ENCODE measurements around the gene CDH24. TPM values are rescaled to one million over a fixed set of nuclear protein-coding genes. Genes with fewer than 3 reads are reported as not detected.

CDH24 gene
- total RNA-seq, 2 experiments from 2014 or later = 2.4 to 2.5 TPM

DNA sequence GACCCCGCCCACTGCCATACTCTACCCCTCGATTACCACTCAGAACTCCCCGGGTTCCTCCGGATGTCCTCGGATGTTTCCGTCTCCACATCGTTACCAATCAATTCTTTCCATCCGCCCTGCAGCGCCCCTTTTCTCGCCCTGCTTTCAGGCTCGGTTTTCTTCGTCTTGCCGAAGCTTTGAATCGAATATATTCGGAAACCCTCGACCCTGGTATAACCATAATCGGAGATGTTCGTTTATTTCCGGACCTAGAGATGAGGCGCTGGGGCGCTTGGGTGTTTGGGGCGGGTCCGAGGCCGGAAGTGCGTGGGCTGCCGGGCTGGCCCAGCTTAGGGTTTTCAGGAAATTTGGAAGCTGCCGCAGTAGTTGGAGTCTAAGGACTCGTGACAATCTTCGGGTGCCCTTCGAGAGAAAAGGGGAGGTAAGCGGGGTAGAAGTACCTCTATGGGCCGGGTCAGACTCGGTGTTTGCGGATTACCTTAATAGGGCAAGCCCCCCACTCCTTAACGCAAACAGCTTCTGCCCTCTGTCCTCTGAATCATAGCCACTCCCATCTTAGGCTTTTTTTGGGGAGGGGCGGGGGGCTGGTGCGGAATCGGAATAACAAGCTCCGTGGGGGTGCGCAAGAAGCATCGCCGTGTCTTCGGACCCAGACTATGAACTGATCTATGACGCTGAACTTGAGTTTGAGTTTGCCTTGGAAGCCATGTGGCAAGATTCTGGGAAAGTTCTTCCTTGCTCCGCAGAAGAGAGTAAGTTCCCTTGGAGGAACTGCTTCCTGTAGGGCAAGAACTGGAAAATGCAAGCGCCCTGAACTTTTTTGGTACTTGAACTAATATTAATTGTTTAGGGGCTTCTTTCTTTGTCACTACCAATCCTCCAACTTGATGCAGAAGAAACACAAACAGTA, 38.1 kb upstream of the CDH24 start, which contains the start of gene C14orf119:
Gene C14orf119, plus strand, starts transcription at position 310 of the 913 bp plus-strand sequence. CDS start 2,154 bp downstream, outside the sequence.
- Mint-ChIP-seq H3K9me3 (ENCODE audit: low read depth) (no peaks in the 10 kb centered on the region), H3K4me1 (peaks cover 36% of the 10 kb centered on the region), H3K27me3 (no peaks in the 10 kb centered on the region), H3K27ac (no peak within 1 kb of the TSS), H3K4me3 (no peak within 1 kb of the TSS), H3K36me3 (peaks cover 42% of the 10 kb centered on the region)
- CTCF ChIA-PET = interaction anchor here (0.8 to 5.2 kb wide), 23 partner anchors 11 to 267 kb away, joined by 3 to 61 read pairs (median 5); partner anchors contain the start of genes AJUBA, CDH24, CEBPE and PABPN1
- ATAC-seq = peak; percentile 94
- DNase-seq = peak; percentile 100

DNA sequence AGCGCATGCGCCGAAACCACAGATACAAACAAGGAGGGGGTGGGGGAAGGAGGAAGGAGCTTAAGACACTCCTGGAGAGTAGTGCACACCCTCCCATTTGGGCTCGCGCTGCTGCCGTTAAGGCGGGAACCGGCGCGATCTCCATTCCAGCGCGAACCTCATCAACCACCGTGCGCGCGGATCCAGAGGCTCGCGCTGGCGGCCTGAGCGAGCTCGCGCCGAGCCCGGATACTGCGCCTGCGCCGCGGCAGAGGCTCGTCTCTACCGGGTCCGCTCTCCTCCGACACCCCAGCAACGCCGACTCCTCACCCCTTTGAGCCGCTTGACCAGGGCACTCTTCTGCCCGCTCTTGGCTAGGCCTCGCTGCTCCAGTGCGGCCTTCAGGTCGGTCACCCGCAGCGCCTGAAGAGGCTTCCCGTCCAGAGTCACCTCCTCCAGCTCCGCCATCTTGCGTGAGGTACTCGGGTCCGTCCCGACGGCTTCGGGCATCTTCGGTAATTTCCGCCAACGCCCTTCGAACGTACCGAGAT, 37.4 kb upstream of the CDH24 start, which contains the start of gene ACIN1:
Gene ACIN1, minus strand, starts transcription at position 471 of the 530 bp plus-strand sequence. Its CDS starts 24 bp downstream, at position 447.
- CTCF ChIA-PET = interaction anchor here (0.8 to 5.2 kb wide), 22 partner anchors 12 to 268 kb away, joined by 3 to 61 read pairs (median 6); partner anchors contain the start of genes AJUBA, CDH24, CEBPE and PABPN1
- peak; percentile 88 for DNase-seq
- H3K36me3 Mint-ChIP-seq = peaks cover 49% of the 10 kb centered on the region
- no peaks in the 10 kb centered on the region for H3K9me3 Mint-ChIP-seq (ENCODE audit: low read depth)
- peak; percentile 54 for ATAC-seq
- no peak within 1 kb of the TSS for H3K27ac Mint-ChIP-seq
- no peaks in the 10 kb centered on the region for H3K27me3 Mint-ChIP-seq
- H3K4me3 Mint-ChIP-seq = no peak within 1 kb of the TSS
- peaks cover 37% of the 10 kb centered on the region for H3K4me1 Mint-ChIP-seq

DNA sequence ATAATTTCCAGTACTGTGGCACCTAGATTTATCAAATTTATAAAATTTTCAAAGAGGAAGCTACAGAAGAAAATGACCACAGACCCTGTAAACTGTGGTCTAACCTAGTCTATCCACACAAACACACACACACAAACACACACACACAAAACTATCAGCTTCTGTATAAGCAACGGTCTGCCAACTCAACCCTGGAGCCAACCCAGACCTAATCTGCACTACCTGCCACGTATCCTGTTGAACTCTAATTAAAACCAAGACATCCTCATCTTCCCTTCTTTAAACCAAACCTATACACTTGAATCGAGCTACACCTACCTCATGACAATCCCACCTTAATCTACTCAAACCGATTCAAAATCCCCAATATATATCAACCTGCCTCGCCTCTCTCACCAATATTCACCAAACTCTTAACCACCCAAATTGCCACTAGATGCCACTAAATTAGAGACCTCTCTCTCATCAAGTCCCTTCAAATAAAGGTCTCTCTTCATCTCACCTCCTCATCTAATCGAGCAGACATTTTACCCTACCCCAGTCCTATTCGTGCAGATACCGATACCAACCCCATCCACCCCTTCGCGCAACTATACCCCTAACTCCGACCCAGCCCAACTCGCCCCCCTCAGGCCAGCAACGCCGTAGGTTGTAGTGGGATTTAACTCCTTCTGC, 36.8 kb upstream of the CDH24 start:
- ATAC-seq (no peak), DNase-seq (no peak)
- no peaks in the 10 kb centered on the region for H3K9me3 Mint-ChIP-seq (ENCODE audit: low read depth)
- peaks cover 53% of the 10 kb centered on the region for H3K36me3 Mint-ChIP-seq
- H3K27me3 Mint-ChIP-seq = no peaks in the 10 kb centered on the region
- H3K27ac Mint-ChIP-seq = no peak overlapping the region
- no peak overlapping the region for H3K4me3 Mint-ChIP-seq
- CTCF ChIA-PET = interaction anchor here (0.8 to 5.2 kb wide), 19 partner anchors 12 to 268 kb away, joined by 3 to 61 read pairs (median 6); partner anchors contain the start of genes CDH24, CEBPE, PABPN1 and PRMT5
- peaks cover 37% of the 10 kb centered on the region for H3K4me1 Mint-ChIP-seq

DNA sequence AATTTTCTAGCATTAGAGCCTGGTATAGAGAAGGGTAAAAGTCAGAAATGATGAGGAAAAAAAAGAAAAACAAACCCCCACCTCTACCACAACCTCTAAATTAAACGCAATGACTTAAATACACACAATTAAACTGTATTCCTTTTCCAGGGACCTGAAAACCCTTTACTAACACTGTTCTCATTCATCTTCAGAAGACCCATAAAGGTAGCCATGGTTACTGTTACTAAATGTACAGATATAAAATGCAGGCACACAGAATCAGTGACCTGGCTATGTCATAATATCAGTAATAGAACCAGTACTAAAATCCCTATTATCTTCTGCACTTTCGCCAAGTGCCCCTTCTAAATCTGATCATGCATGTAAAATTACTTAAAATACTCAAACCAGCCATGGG, 36.2 kb upstream of the CDH24 start:
- Mint-ChIP-seq H3K4me1 (peaks cover 37% of the 10 kb centered on the region), H3K27ac (no peak overlapping the region), H3K4me3 (peak overlapping the region; percentile 37), H3K9me3 (ENCODE audit: low read depth) (no peaks in the 10 kb centered on the region), H3K27me3 (no peaks in the 10 kb centered on the region), H3K36me3 (peaks cover 48% of the 10 kb centered on the region)
- CTCF ChIA-PET = interaction anchor here (1.0 to 5.2 kb wide), 6 partner anchors 11 to 201 kb away, joined by 3 to 51 read pairs (median 17); no protein-coding TSS in a partner anchor
- ATAC-seq (no peak), DNase-seq (no peak)

DNA sequence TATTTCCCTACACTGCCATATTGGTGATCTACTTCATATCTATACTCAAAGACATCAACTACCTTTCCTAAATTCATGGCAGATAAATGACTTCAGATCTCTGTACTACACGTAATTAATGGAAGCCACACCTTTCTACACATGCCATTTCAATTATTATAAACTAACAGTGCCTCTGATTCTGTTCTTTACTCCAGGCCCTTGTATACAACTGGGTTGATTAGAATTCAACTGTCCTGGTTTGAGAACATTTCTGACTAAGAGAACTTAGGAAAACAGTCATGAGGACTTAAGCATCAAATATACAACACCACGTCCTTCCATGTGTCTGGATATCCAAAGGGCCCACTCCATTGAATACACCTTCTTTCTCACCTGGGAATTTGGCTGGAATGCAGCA, 35.8 kb upstream of the CDH24 start:
- CTCF ChIA-PET = interaction anchor here (1.3 to 1.8 kb wide), 7 partner anchors 16 to 111 kb away, joined by 3 to 11 read pairs (median 4); partner anchors contain the start of gene AJUBA
- Mint-ChIP-seq H3K4me1 (peaks cover 37% of the 10 kb centered on the region), H3K9me3 (ENCODE audit: low read depth) (no peaks in the 10 kb centered on the region), H3K27ac (no peak overlapping the region), H3K4me3 (peak overlapping the region; percentile 37), H3K27me3 (no peaks in the 10 kb centered on the region), H3K36me3 (peaks cover 46% of the 10 kb centered on the region)
- no peak for ATAC-seq
- no peak for DNase-seq

DNA sequence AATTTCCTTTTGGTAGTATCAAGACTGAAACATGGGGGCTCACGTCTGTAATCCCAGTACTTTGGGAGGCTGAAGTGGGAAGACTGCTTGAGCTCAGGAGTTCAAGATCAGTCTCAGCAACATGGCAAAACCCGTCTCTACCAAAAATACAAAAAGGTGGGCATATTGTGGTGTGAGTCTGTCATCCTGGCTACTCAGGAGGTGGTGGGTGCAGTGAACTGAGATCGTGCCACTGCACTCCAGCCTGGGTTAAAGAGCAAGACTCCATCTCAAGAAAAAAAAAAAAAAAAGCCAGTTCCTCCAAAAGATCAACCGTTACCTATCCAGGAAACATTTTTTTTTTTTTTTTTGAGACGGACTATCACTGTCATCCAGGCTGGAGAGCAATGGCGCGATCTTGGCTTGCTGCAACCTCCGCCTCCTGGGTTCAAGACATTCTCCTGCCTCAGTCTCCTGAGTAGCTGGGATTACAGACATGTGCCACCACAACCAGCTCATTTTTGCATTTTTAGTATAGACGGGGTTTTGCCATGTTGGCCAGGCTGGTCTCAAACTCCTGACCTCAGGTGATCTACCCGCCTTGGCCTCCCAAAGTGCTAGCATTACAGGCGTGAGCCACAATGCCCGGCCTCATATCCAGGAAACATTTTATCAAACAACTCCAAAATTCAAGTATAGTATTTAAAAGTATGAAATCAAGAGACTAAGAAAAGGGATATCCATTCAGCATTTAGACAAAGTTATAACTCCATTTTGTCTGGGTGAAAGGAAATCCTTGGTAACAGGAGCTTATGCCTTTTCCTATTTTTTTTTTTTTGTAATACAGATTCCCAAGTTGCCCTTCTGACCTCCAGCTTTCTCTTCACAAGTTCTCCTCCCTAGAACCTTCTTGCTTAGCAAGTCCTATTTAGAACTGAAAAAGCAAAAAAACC, 34.2 kb upstream of the CDH24 start:
- ATAC-seq (no peak), DNase-seq (no peak)
- Mint-ChIP-seq H3K36me3 (peaks cover 43% of the 10 kb centered on the region), H3K4me1 (peaks cover 26% of the 10 kb centered on the region), H3K27me3 (no peaks in the 10 kb centered on the region), H3K4me3 (no peak overlapping the region), H3K9me3 (ENCODE audit: low read depth) (no peaks in the 10 kb centered on the region), H3K27ac (no peak overlapping the region)
- CTCF ChIA-PET = interaction anchor here (0.7 to 3.8 kb wide), 17 partner anchors 14 to 288 kb away, joined by 3 to 22 read pairs (median 4); partner anchors contain the start of gene AJUBA

DNA sequence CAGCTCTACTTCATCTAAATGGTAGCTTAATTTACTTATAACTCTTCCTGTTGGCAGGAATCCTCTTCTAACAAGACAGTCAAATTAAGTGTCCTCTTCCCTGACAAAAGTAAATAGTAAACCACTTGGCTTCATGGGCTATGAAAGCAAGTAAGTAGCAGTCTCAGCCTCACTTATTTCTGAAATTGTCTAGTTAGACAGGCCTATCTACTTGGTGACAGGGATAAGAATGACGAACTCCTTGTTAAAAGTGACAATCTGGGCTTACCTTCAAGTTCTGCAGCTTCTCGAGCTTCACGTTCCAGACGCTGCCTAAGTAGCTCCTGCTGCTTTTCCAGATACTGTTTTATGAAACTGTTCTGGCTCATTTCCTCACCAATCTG, 32.9 kb upstream of the CDH24 start:
- Mint-ChIP-seq H3K27ac (no peak overlapping the region), H3K4me3 (no peak overlapping the region), H3K36me3 (peaks cover 47% of the 10 kb centered on the region), H3K9me3 (ENCODE audit: low read depth) (no peaks in the 10 kb centered on the region), H3K27me3 (no peaks in the 10 kb centered on the region), H3K4me1 (peaks cover 31% of the 10 kb centered on the region)
- CTCF ChIA-PET = interaction anchor here (1.7 to 3.8 kb wide), 3 partner anchors 13 to 30 kb away, joined by 5 to 22 read pairs (median 14); no protein-coding TSS in a partner anchor
- ATAC-seq = no peak
- no peak for DNase-seq

DNA sequence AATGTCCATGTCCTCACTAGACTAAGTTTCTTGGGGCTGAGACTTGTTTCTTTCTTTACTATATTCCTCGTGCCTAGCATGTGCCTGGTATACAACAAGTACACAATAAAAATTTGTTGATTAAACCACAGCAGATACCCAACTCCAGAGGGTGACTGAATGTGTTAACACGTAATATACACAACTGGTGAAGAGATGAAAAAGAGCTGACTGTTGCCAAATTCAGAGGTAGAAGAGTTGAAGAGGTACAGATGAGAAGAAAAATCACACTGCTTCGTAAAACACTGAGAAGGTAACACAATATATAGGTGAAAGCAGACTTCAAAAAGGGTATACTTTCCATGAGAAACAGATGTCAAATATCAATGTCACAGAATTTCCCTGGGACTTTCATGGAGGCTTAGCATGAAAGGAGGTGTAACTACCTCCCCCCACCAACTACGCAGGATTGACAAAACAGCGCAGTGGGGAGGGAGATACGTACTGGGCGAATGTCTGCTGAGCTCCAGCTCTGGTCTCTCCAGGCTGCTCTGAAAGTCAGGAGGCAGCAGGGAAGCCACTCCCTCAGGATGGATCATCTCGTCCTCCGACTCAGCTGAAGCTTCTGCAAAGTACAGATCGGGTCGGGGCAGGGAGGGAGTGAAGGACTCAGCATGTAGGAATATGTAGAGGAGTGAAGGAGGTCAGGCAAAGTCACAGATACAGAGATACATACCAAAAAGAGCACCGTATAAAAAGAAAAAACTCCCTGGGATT, 32.4 kb upstream of the CDH24 start:
- no peak overlapping the region for H3K4me3 Mint-ChIP-seq
- H3K36me3 Mint-ChIP-seq = peaks cover 49% of the 10 kb centered on the region
- H3K9me3 Mint-ChIP-seq (ENCODE audit: low read depth) = no peaks in the 10 kb centered on the region

DNA sequence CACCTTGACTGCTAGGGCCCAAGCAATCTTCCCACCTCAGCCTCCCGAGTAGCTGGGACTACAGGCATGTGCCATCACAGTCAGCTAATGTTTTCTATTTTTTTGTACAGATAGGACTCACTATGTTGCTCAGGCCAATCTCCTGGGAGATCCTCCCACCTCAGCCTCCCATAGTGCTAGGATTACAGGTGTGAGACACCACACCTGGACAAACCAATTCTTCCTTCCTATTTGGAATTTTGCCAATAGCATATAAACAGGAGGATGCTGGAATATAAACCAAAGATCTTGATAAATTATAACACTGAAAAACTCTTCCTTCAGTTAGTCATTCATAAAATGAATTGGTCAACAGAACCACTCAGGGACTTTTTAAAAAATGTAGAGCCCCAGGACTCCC, 29.2 kb upstream of the CDH24 start:
- Mint-ChIP-seq H3K4me1 (peaks cover 12% of the 10 kb centered on the region), H3K27me3 (no peaks in the 10 kb centered on the region), H3K27ac (no peak overlapping the region), H3K9me3 (ENCODE audit: low read depth) (no peaks in the 10 kb centered on the region), H3K4me3 (no peak overlapping the region), H3K36me3 (peaks cover 41% of the 10 kb centered on the region)
- DNase-seq = no peak
- ATAC-seq = no peak
- CTCF ChIA-PET = interaction anchor here (1.1 to 2.1 kb wide), 2 partner anchors 15 to 18 kb away, joined by 4 to 5 read pairs; no protein-coding TSS in a partner anchor

More for the DNA sequence above, 32.4 kb upstream of the CDH24 start:
- H3K27me3 Mint-ChIP-seq = no peaks in the 10 kb centered on the region
- H3K4me1 Mint-ChIP-seq = peaks cover 31% of the 10 kb centered on the region
- DNase-seq (no peak), ATAC-seq (no peak)
- CTCF ChIA-PET = interaction anchor here (1.7 to 3.8 kb wide), 3 partner anchors 13 to 31 kb away, joined by 5 to 22 read pairs (median 14); no protein-coding TSS in a partner anchor
- no peak overlapping the region for H3K27ac Mint-ChIP-seq

DNA sequence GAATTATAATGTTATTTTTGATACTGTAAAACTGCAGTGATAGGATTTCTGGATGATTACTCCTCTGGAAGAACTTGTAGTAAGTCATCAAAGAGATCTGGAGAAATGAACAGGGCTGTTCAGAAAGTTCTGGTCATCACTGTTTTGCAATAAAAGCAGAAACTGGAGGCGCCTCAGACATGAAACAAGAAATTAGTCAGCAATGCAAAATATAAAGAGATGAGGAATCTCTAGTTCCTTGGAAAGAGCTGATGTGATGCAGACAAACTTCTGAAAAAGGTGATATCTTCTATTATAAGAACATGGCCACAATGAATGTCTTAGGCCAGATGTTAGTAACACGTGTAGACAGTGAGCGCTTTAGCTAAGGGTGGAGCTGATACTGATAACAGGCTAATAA, 28.1 kb upstream of the CDH24 start:
- H3K4me1 Mint-ChIP-seq = peaks cover 12% of the 10 kb centered on the region
- no peak overlapping the region for H3K4me3 Mint-ChIP-seq
- ATAC-seq (no peak), DNase-seq (no peak)
- H3K36me3 Mint-ChIP-seq = peaks cover 42% of the 10 kb centered on the region
- no peaks in the 10 kb centered on the region for H3K27me3 Mint-ChIP-seq
- no peak overlapping the region for H3K27ac Mint-ChIP-seq
- CTCF ChIA-PET = interaction anchor here (1.1 to 1.7 kb wide), 3 partner anchors 9 to 28 kb away, joined by 4 to 5 read pairs (median 4); partner anchors contain the start of gene CDH24
- H3K9me3 Mint-ChIP-seq (ENCODE audit: low read depth) = no peaks in the 10 kb centered on the region

DNA sequence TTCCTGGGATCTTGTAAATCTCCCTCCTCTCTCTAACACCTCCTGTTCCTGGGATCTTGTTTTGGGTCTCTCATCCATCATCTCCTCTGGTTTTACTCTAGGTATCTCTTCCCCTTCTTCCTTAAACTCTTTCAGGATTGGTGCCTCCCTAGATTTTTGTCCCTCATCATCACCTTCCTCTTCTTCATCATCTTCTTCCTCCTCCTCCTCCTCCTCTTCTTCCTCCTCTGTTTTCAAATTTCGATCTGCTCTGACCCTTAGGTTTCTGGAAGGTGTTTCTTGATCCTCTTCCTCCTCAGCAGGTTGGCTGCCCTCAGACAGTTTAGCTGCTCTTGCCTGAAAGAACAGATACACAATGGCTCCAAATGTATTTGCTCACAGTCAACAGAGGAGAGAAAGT, 23.2 kb upstream of the CDH24 start:
- Mint-ChIP-seq H3K9me3 (ENCODE audit: low read depth) (no peaks in the 10 kb centered on the region), H3K27me3 (no peaks in the 10 kb centered on the region), H3K36me3 (peaks cover 40% of the 10 kb centered on the region), H3K4me3 (no peak overlapping the region), H3K4me1 (peaks cover 3% of the 10 kb centered on the region), H3K27ac (peak overlapping the region; percentile 41)
- ATAC-seq (no peak), DNase-seq (no peak)
- CTCF ChIA-PET = interaction anchor here (0.8 to 7.7 kb wide), 3 partner anchors 10 to 15 kb away, joined by 3 to 56 read pairs (median 8); partner anchors contain the start of genes ACIN1 and C14orf119

Data from activated CD8-positive, alpha-beta memory T cell treated with anti-CD3 and anti-CD28 coated beads, Interleukin-2, amount 10 ng/mL, durations not matched to agents 7 days and 5 days (primary cell).